Body of pancreas (tissue), 4 donors: ENCODE measurements around the gene TBX15.

Experiments used
- CTCF ChIP-seq, 7 experiments: fragments of 450-650 bp in 4 of 7; fragments of 200-600 bp in 3 of 7; sonication (generic) in 3 of 7; IDR thresholded peaks; one replicate each; pipeline ENCODE4 v1.5.1; 2016 to 2019; ENCODE audit warnings: antibody characterized with exemption in 7 of 7
- POLR2A ChIP-seq, 3 donors: fragments of 450-650 bp; IDR thresholded peaks; one replicate each; pipeline ENCODE4 v1.6.1; 2016; ENCODE audit warnings: antibody characterized with exemption in 3 of 3, mild to moderate bottlenecking in 2 of 3

GRCh38 chr1:118982821-118983557, 5.2 kb downstream of the TBX15 start:
- no peak for TF ChIP-seq CTCF (IDR thresholded peaks at IDR 0.05)
- TF ChIP-seq POLR2A (IDR thresholded peaks at IDR 0.05): no peak
